Esophagus squamous epithelium (tissue), 5 donors: ENCODE data around the gene DYNC1LI2. TPM values are rescaled to one million over a fixed set of nuclear protein-coding genes. Genes with fewer than 3 reads are reported as not detected.
"Not testable (repeated sequence)": the region's sequence is repeated elsewhere in the genome, so short reads cannot be mapped to it uniquely, and the experiment has no call there.

Source experiments
- DNase-seq: peaks from one replicate; lab custom pipeline; 2025; lab: John Stamatoyannopoulos, UW
- H3K27ac ChIP-seq, 4 donors: fragments of 200-600 bp; sonication (generic); one replicate each; pipeline ENCODE4 v1.5.1; 2016 to 2019; ENCODE audit warnings: mild to moderate bottlenecking in 1 of 4
- H3K27me3 ChIP-seq, 4 donors: fragments of 200-600 bp; sonication (generic); 1 replicate in 3 of 4; 2 replicates in 1 of 4; pipeline versions ENCODE4 v1.5.1 to v1.6.0; 2017 to 2021; ENCODE audit warnings: antibody characterized with exemption in 1 of 4
- H3K36me3 ChIP-seq, 3 donors: fragments of 200-600 bp; sonication (generic); one replicate each; pipeline ENCODE4 v1.5.1; 2016 to 2019
- H3K4me1 ChIP-seq, 3 donors: fragments of 200-600 bp; sonication (generic); one replicate each; pipeline ENCODE4 v1.5.1; 2017 to 2019
- H3K4me3 ChIP-seq, 4 donors: fragments of 200-600 bp; sonication (generic); 1 replicate in 3 of 4; 2 replicates in 1 of 4; pipeline ENCODE4 v1.5.1; 2016 to 2019; ENCODE audit warnings: mild to moderate bottlenecking in 2 of 4, moderate library complexity in 1 of 4
- H3K9me3 ChIP-seq, 3 donors: fragments of 200-600 bp; sonication (generic); one replicate each; pipeline ENCODE4 v1.5.1; 2016 to 2019
- POLR2A ChIP-seq, 4 donors: fragments of 450-650 bp; IDR thresholded peaks; one replicate each; pipeline ENCODE4 v1.6.1; 2017; ENCODE audit warnings: antibody characterized with exemption in 4 of 4, mild to moderate bottlenecking in 4 of 4, moderate library complexity in 3 of 4
- WGBS, 2 donors: methylation state at CpG; one replicate each; pipeline ENCODE4 v1.1.5; 2018; 5-methylcytosine and 5-hydroxymethylcytosine counted together
- intact Hi-C: fragments of 100-400 bp; cut with DNase I; formaldehyde crosslinking; loops from one replicate; pipeline ENCODE4 v1.15.0; 2022
- total RNA-seq, 4 donors: library from RNA; depleted of rRNA; stranded (reverse); fragments of >200 nt; gene quantifications; one replicate each; pipeline ENCODE4 v1.1.0, GENCODE V29; 2016
- TF ChIP-seq, protein P1 (sequence below), 6 experiments: fragments of 450-650 bp in 4 of 6; fragments of 200-600 bp in 2 of 6; sonication (generic) in 2 of 6; IDR thresholded peaks; one replicate each; pipeline ENCODE4 v1.5.1; 2016 to 2019; ENCODE audit warnings: antibody characterized with exemption in 6 of 6, mild to moderate bottlenecking in 4 of 6, moderate library complexity in 4 of 6
- donor health status: DM: yes; HTN: yes; CAD: no.

The DYNC1LI2 gene
- 100 to 1,000 TPM in 1 of 4 donors, 10 to 100 TPM in 3; 66.4 to 140 (median 86.2) TPM for total RNA-seq

DNA sequence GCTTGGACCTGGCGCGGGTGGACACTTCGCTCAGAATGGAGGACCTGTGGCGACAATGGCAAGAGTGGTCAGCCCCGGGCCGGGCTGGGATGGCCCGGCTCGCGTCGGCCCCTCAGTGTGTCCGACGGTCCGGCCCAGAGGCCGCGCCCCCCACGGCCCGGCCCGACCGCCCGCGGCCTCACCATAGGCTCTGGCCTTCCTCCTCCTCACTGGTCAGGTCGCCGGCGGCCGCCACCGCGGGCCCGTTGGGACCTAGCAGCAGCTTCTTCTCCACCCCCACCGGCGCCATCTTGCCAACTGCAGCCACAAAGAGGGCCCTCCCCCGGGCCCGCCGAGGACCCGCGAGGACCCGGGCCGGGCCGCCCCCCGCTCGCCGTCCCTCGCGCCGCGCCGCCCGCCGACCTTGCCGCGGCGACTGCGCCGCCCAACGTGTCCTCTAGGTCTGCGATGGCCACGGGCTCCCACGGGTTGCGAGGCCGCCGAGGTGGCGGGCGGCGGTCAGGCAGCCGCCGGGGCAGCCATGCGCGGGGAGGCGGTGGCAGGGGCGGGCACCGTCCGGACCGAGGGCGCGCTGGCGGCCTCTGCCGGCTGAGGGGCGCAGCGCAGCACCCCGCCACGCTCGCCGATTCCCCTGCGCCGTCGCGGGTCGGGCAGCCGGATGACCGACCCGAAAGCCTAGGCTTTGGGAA is at the start of gene DYNC1LI2:
DYNC1LI2 (minus strand) TSS at position 307 of the 689 bp plus-strand sequence; CDS start at position 289, 18 bp downstream.
- Histone ChIP-seq H3K4me1 (peaks cover 13 to 50% (median 23%) of the 10 kb centered on the region in 3 donors), H3K4me3 (peak within 1 kb of the TSS; percentile 85 to 99 (median 96)), H3K9me3 (no peaks in the 10 kb centered on the region), H3K27me3 (no peaks in the 10 kb centered on the region), H3K27ac (peak within 1 kb of the TSS; percentile 94 to 98 (median 97)), H3K36me3 (peaks cover 0 to 30% (median 0%) of the 10 kb centered on the region in 3 donors)
- 0% methylated on average over 1 of the region's 90 CpGs; no CpG with 5 or more reads in 1 of the 2 donors for WGBS, 2 donors
- intact Hi-C loops = no loop called here
- no peak for DNase-seq
- peak in 1 of 4 donors; percentile 34 for TF ChIP-seq POLR2A (IDR thresholded peaks at IDR 0.05)
- TF ChIP-seq, protein P1, sequence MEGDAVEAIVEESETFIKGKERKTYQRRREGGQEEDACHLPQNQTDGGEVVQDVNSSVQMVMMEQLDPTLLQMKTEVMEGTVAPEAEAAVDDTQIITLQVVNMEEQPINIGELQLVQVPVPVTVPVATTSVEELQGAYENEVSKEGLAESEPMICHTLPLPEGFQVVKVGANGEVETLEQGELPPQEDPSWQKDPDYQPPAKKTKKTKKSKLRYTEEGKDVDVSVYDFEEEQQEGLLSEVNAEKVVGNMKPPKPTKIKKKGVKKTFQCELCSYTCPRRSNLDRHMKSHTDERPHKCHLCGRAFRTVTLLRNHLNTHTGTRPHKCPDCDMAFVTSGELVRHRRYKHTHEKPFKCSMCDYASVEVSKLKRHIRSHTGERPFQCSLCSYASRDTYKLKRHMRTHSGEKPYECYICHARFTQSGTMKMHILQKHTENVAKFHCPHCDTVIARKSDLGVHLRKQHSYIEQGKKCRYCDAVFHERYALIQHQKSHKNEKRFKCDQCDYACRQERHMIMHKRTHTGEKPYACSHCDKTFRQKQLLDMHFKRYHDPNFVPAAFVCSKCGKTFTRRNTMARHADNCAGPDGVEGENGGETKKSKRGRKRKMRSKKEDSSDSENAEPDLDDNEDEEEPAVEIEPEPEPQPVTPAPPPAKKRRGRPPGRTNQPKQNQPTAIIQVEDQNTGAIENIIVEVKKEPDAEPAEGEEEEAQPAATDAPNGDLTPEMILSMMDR (IDR thresholded peaks at IDR 0.05) = peak; percentile 68 to 96 (median 93)

DNA sequence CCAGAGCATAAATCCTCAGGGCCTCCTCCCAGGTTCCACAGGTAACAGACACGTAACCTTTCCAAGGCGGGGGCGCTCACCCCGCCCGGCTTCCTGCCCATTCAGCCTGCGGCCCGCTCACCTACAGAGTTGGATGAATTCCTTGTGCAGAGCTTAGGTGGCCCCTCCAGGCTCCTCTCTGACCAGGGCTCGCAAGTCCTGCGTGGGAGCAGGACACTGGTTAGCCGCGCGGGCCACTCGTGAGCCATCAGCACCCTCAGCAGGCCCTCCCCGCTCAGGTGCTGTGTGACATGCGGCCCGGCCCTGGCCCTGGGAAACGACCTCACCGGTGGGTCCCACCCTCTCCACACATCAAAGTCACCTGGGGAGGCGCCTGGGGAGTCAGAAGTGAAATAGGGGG is 49.4 kb upstream of the DYNC1LI2 start:
- Histone ChIP-seq H3K27me3 (no peaks in the 10 kb centered on the region), H3K4me1 (no peaks in the 10 kb centered on the region), H3K36me3 (peaks cover 5 to 52% (median 18%) of the 10 kb centered on the region in 3 donors), H3K27ac (no peak overlapping the region), H3K9me3 (no peaks in the 10 kb centered on the region), H3K4me3 (no peak overlapping the region)
- no peak for DNase-seq
- TF ChIP-seq, protein P1 (IDR thresholded peaks at IDR 0.05) = no peak
- intact Hi-C loops = no loop called here
- WGBS, 2 donors = 95 to 97% methylated on average over 6 of the region's 19 CpGs

DNA sequence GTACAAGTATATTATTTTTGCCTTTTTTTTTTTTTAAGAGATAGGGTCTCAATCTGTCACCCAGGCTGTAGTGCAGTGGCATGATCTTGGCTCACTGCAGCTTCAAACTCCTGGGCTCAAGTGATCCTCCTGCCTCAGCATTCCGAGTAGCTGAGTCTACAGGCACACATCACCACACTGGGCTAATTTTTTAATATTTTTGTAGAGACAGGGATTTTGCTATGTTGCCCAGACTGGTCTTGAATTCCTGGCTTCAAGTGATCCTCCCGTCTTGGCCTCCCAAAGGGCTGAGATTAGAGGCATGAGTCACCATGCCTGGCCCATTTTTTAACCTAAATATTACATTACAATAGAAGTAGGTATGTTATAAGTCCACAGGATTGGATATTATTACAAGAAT is 46.8 kb upstream of the DYNC1LI2 start:
- 52 to 84% methylated on average over 2 of the region's 2 CpGs for WGBS, 2 donors
- H3K4me3 ChIP-seq = no peak overlapping the region
- no peak for DNase-seq
- TF ChIP-seq, protein P1 (IDR thresholded peaks at IDR 0.05) = no peak
- no peak for TF ChIP-seq POLR2A (IDR thresholded peaks at IDR 0.05)
- intact Hi-C loops = no loop called here
- no peaks in the 10 kb centered on the region for H3K27me3 ChIP-seq
- H3K9me3 ChIP-seq = no peaks in the 10 kb centered on the region
- no peak overlapping the region for H3K27ac ChIP-seq
- H3K36me3 ChIP-seq = peaks cover 0 to 25% (median 0%) of the 10 kb centered on the region in 3 donors
- H3K4me1 ChIP-seq = no peaks in the 10 kb centered on the region

DNA sequence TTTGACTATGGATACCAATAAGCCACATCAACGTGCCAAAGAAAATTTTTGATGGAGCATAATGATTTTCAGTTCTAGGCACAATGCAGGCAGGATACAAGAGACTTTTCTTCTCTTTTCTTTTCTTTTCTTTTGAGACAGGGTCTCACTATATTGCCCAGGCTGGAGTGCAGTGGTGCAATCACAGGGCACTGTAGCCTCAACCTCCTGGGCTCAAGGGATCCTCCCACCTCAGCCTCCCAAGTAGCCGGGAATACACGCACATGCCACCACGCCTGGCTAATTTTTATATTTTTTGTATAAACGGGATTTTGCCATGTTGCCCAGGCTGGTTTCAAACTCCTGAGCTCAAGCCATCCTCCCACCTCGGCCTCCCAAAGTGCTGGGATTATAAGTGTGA is 42.6 kb upstream of the DYNC1LI2 start:
- H3K36me3 ChIP-seq, H3K4me3 ChIP-seq, H3K9me3 ChIP-seq, DNase-seq, H3K4me1 ChIP-seq, H3K27ac ChIP-seq, H3K27me3 ChIP-seq, intact Hi-C loops: not testable (repeated sequence)
- 76 to 90% methylated on average over 6 of the region's 6 CpGs for WGBS, 2 donors

DNA sequence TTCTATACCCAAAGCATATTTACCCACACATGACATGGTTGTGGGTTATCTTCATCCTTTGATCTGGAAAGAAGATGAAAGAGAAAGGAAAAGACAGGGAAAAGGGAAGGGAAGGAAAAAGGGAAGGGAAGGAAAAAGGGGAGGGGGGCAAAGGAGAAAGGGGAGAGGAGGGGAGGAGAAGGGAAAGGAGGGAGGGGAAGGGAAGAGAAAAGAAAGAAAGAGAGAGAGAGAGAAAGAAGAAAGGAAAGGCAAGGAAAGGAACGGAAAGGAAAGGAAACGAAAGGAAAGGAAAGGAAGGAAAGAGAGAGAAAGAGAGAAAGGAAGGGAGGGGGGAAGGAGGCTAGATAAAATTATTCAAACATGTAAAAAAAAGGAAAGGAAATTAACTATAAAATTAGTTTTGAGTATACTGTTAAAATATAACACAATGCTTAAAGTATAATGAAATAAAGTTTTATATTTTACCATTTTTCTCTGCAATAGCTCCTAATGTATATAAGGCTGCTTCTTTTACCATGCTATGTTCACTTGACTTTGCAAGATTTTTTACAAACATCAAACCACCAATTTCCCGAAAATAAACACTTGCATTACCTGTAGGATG is 38.8 kb upstream of the DYNC1LI2 start:
- Histone ChIP-seq H3K9me3 (no peaks in the 10 kb centered on the region), H3K4me1 (no peaks in the 10 kb centered on the region), H3K4me3 (no peak overlapping the region), H3K27me3 (no peaks in the 10 kb centered on the region), H3K36me3 (no peaks in the 10 kb centered on the region), H3K27ac (no peak overlapping the region)
- no peak for DNase-seq
- TF ChIP-seq, protein P1 (IDR thresholded peaks at IDR 0.05) = no peak
- TF ChIP-seq POLR2A (IDR thresholded peaks at IDR 0.05) = no peak
- intact Hi-C loops = no loop called here
- 74 to 75% methylated on average over 3 of the region's 3 CpGs for WGBS, 2 donors
